HepG2 (cell line): ENCODE measurements around the gene ICAM5. TPM values are rescaled to one million over a fixed set of nuclear protein-coding genes. Genes with fewer than 3 reads are reported as not detected.

Experiments used
- CBX1 ChIP-seq: IDR thresholded peaks from one replicate; pipeline ENCODE4 v1.6.1; 2016; ENCODE audit warnings: antibody characterized with exemption, low read depth
- KMT2A ChIP-seq: sonication (generic); formaldehyde crosslinking; IDR thresholded peaks from 2 replicates; pipeline ENCODE4 v1.4.0; 2020; ENCODE audit warnings: missing genetic modification reagents
- ONECUT2 ChIP-seq: sonication (generic); formaldehyde crosslinking; IDR thresholded peaks from 2 replicates; pipeline ENCODE4 v1.4.0; 2020; ENCODE audit warnings: missing genetic modification reagents
- PAXIP1 ChIP-seq: sonication (generic); formaldehyde crosslinking; conservative IDR thresholded peaks from 2 replicates; pipeline ENCODE4 v1.4.0; 2020; ENCODE audit warnings: mild to moderate bottlenecking, missing genetic modification reagents, moderate library complexity
- SMC3 ChIP-seq: IDR thresholded peaks from 2 replicates; pipeline ENCODE4 v1.6.1; 2011; ENCODE audit warnings: low read length, improper control_type of control experiment
- TBP ChIP-seq: sonication (generic); formaldehyde crosslinking; IDR thresholded peaks from 2 replicates; pipeline ENCODE4 v1.5.0; 2020; ENCODE audit warnings: missing genetic modification reagents
- USF2 ChIP-seq, 2 experiments: sonication (generic) in 1 of 2; formaldehyde crosslinking in 1 of 2; IDR thresholded peaks; 2 replicates each; pipeline versions ENCODE4 v1.5.1 to v1.6.1; 2011 to 2020; ENCODE audit warnings: borderline replicate concordance in 1 of 2, low read depth in 1 of 2, low read length in 1 of 2, mild to moderate bottlenecking in 1 of 2, missing genetic modification reagents in 1 of 2, moderate library complexity in 1 of 2
- ZNF503 ChIP-seq: sonication (generic); formaldehyde crosslinking; IDR thresholded peaks from 2 replicates; pipeline ENCODE4 v1.4.0; 2020; ENCODE audit warnings: missing genetic modification reagents
- ZNF549 ChIP-seq: sonication (generic); formaldehyde crosslinking; IDR thresholded peaks from 2 replicates; pipeline ENCODE4 v1.5.0; 2020; ENCODE audit warnings: missing genetic modification reagents
- polyA plus RNA-seq, 8 experiments: library from polyadenylated mRNA; depleted of rRNA in 3 of 8; stranded (reverse) in 7 of 8; unstranded in 1 of 8; fragments of >200 nt; fragmentation: Illumina TruSeq in 4 of 8; extraction: Trizol in 4 of 8; gene quantifications; 2 replicates each; pipeline versions ENCODE4 v1.2.1 to v1.2.3, GENCODE V29; 2011 to 2016; ENCODE audit warnings: low read depth in 4 of 8, missing spikeins in 1 of 8, mixed read lengths in 1 of 8; ENCODE audit not compliant: insufficient read depth in 1 of 8
- total RNA-seq, 5 experiments: library from RNA; depleted of rRNA; stranded (reverse); fragments of >200 nt; fragmentation: Illumina TruSeq; extraction: Trizol; gene quantifications; 2 replicates each; pipeline ENCODE4 v1.2.3, GENCODE V29; 2016; ENCODE audit warnings: low read depth in 1 of 5
- TF ChIP-seq, protein P1 (sequence below), 2 experiments: sonication (generic) in 1 of 2; formaldehyde crosslinking in 1 of 2; IDR thresholded peaks; 2 replicates each; pipeline versions ENCODE4 v1.4.0 to v1.6.1; 2016 to 2020; ENCODE audit warnings: borderline replicate concordance in 1 of 2, low read depth in 1 of 2, mild to moderate bottlenecking in 1 of 2, missing genetic modification reagents in 1 of 2
- TF ChIP-seq, protein P2 (sequence below): sonication (generic); formaldehyde crosslinking; IDR thresholded peaks from 2 replicates; pipeline ENCODE4 v1.4.0; 2020; ENCODE audit warnings: missing genetic modification reagents
- TF ChIP-seq, protein P3 (sequence below): sonication (generic); formaldehyde crosslinking; IDR thresholded peaks from 2 replicates; pipeline ENCODE4 v1.8.1; 2023; ENCODE audit warnings: mild to moderate bottlenecking, moderate library complexity, missing genetic modification reagents

The ICAM5 gene
- total and polyA plus RNA-seq, 2 of the 13 experiments (the other 11 are each of a cell fraction or from before 2014, with no cell fraction given): 0.46 to 1.6 TPM

DNA sequence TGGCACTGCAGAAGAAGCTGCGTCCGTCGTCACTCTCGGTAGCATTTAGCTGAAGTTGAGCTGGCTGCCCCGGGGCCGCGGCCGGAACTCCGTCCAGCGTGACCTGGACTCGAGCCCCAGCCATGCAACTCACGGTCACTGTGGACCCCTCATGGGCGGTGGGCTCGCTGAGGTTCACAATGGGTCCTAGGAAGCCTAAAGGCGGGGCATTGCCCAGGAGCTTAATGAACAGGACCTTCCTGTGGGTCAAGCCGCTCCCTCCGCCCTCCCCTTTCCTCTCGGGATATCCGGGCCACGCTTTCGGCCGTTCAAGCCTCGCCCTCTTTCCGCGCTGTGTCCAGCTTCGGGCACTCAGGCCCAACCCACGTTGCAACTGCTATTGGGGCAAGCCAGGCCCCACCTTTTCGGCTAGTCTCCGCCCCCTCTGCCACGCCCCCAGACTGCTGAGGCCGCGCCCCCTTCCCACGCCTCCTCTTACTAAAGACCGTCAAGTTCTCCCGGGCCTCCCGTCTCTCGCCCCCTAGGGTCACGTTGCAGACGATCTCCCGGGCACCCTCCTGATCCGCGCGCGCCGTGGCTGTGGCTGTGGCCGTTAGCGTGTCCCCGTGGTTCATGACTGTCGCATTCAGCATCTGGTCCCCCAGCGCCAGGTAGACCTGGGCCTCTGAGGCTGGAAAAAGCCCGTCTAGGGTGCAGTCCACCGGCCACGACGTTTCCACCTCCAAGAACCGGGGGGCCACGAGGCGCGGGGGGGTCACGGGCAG, 45.0 kb downstream of the ICAM5 start (continued):
- TF ChIP-seq, protein P1, sequence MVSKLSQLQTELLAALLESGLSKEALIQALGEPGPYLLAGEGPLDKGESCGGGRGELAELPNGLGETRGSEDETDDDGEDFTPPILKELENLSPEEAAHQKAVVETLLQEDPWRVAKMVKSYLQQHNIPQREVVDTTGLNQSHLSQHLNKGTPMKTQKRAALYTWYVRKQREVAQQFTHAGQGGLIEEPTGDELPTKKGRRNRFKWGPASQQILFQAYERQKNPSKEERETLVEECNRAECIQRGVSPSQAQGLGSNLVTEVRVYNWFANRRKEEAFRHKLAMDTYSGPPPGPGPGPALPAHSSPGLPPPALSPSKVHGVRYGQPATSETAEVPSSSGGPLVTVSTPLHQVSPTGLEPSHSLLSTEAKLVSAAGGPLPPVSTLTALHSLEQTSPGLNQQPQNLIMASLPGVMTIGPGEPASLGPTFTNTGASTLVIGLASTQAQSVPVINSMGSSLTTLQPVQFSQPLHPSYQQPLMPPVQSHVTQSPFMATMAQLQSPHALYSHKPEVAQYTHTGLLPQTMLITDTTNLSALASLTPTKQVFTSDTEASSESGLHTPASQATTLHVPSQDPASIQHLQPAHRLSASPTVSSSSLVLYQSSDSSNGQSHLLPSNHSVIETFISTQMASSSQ (IDR thresholded peaks at IDR 0.05; ENCODE audit: low read depth): no peak
- TF ChIP-seq, protein P1 (CRISPR knock-in tag; IDR thresholded peaks at IDR 0.05; ENCODE audit: borderline replicate concordance): no peak
- no peak for TF ChIP-seq SMC3
- TF ChIP-seq ONECUT2 (CRISPR knock-in tag): no peak
- 0 out of 2 replicates have a peak, but pooled peaks have one; percentile 16 for TF ChIP-seq KMT2A (CRISPR knock-in tag)
- no peak for TF ChIP-seq ZNF503 (CRISPR knock-in tag)
- TF ChIP-seq USF2 (IDR thresholded peaks at IDR 0.05; ENCODE audit: low read depth, low read length): no peak
- TF ChIP-seq USF2 (CRISPR knock-in tag; IDR thresholded peaks at IDR 0.05; ENCODE audit: borderline replicate concordance): no peak
- TF ChIP-seq, protein P2, sequence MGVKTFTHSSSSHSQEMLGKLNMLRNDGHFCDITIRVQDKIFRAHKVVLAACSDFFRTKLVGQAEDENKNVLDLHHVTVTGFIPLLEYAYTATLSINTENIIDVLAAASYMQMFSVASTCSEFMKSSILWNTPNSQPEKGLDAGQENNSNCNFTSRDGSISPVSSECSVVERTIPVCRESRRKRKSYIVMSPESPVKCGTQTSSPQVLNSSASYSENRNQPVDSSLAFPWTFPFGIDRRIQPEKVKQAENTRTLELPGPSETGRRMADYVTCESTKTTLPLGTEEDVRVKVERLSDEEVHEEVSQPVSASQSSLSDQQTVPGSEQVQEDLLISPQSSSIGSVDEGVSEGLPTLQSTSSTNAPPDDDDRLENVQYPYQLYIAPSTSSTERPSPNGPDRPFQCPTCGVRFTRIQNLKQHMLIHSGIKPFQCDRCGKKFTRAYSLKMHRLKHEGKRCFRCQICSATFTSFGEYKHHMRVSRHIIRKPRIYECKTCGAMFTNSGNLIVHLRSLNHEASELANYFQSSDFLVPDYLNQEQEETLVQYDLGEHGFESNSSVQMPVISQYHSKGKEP (CRISPR knock-in tag): no peak
- peak; percentile 64; the same call in 1 of the 2 replicates for TF ChIP-seq TBP (CRISPR knock-in tag)
- peak; percentile 16; the same call in 1 of the 2 replicates for TF ChIP-seq PAXIP1 (CRISPR knock-in tag)
- TF ChIP-seq CBX1: no peak
- TF ChIP-seq ZNF549 (CRISPR knock-in tag): no peak
- TF ChIP-seq, protein P3, sequence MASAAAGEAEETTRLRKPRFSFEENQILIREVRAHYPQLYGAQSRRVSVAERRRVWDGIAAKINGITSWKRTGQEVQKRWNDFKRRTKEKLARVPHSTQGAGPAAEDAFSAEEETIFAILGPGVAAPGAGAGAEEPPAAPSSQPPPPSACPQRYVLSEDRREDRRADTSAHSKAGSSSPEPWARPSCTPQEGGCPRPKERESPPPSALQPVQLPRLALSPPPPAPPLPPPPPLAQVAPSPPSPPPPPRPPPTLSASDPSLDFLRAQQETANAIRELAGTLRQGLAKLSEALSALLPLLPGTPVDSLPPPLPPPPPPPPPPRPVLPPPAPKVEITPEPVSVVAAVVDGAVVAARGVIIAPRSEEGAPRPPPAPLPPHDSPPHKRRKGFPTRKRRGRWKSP (CRISPR knock-in tag): no peak
